PC-9 (cell line): ENCODE data around the gene SLC6A4. TPM values are rescaled to one million over a fixed set of nuclear protein-coding genes. Genes with fewer than 3 reads are reported as not detected.

Experiments used
- BruUV-seq: library from RNA; stranded (reverse); fragments of 400-500 nt; replicated peaks from 2 replicates; lab custom pipeline; 2021; lab: Mats Ljungman, UMichigan
- CTCF ChIA-PET: fragments of 300-600 bp; sonication (Branson Sonifier 250); formaldehyde crosslinking; loops from one replicate; lab custom pipeline; 2022; ENCODE audit warnings: antibody characterized with exemption; lab: Charles Lee
- POLR2A ChIA-PET: fragments of 300-600 bp; sonication (Branson Sonifier 250); formaldehyde crosslinking; loops from one replicate; lab custom pipeline; 2022; ENCODE audit warnings: antibody characterized with exemption; ENCODE audit not compliant: unreplicated experiment; lab: Charles Lee
- DNase-seq, 2 experiments: peaks; one replicate each; pipeline versions ENCODE4 v3.0.0 to v3.0.0-alpha.2; 2015 to 2022; ENCODE audit warnings: mixed read lengths in 1 of 2
- H2AFZ ChIP-seq: fragments of 200-600 bp; sonication (generic); 2 replicates; pipeline ENCODE4 v1.8.1; 2017; ENCODE audit warnings: antibody characterized with exemption
- H3F3A ChIP-seq: fragments of 200-600 bp; sonication (generic); 2 replicates; pipeline ENCODE4 v1.8.1; 2017; ENCODE audit warnings: antibody characterized with exemption, mild to moderate bottlenecking, low read depth; ENCODE audit not compliant: insufficient read depth
- H3K27ac ChIP-seq: fragments of 200-600 bp; sonication (generic); 2 replicates; pipeline ENCODE4 v1.6.1; 2016; ENCODE audit warnings: mixed run types
- H3K27me3 ChIP-seq: fragments of 200-600 bp; sonication (generic); 2 replicates; pipeline ENCODE4 v1.6.1; 2016; ENCODE audit warnings: low read depth, mixed run types; ENCODE audit not compliant: insufficient read depth
- H3K36me3 ChIP-seq: fragments of 200-600 bp; sonication (generic); 2 replicates; pipeline ENCODE4 v1.6.1; 2016; ENCODE audit warnings: low read depth, mixed run types
- H3K4me1 ChIP-seq: fragments of 200-600 bp; sonication (generic); replicated peaks from 2 replicates; pipeline ENCODE4 v1.6.1; 2016; ENCODE audit warnings: mixed run types; ENCODE audit not compliant: insufficient read depth
- H3K4me2 ChIP-seq: fragments of 200-600 bp; sonication (generic); 2 replicates; pipeline ENCODE4 v1.6.1; 2017; ENCODE audit warnings: mixed run types
- H3K4me3 ChIP-seq: fragments of 200-600 bp; sonication (generic); 2 replicates; pipeline ENCODE4 v1.6.1; 2016; ENCODE audit warnings: mixed run types
- H3K79me2 ChIP-seq: fragments of 200-600 bp; sonication (generic); 2 replicates; pipeline ENCODE4 v1.6.1; 2017; ENCODE audit warnings: low read depth, mixed run types
- H3K9me2 ChIP-seq: fragments of 200-600 bp; sonication (generic); 2 replicates; pipeline ENCODE4 v1.8.1; 2017; ENCODE audit warnings: mild to moderate bottlenecking; ENCODE audit not compliant: insufficient read depth
- H3K9me3 ChIP-seq: fragments of 200-600 bp; sonication (generic); 2 replicates; pipeline ENCODE4 v1.8.1; 2016; ENCODE audit warnings: low read depth; ENCODE audit not compliant: insufficient read depth
- H4K20me1 ChIP-seq: fragments of 200-600 bp; sonication (generic); 2 replicates; pipeline ENCODE4 v1.8.1; 2017; ENCODE audit not compliant: insufficient read depth
- CTCF ChIP-seq: fragments of 200-600 bp; sonication (generic); conservative IDR thresholded peaks from 2 replicates; pipeline ENCODE4 v1.6.1; 2017; ENCODE audit warnings: mixed run types, antibody characterized with exemption, mild to moderate bottlenecking, moderate library complexity
- EZH2 ChIP-seq: fragments of 200-600 bp; sonication (generic); IDR thresholded peaks from 2 replicates; pipeline ENCODE4 v1.8.0; 2017; ENCODE audit warnings: antibody characterized with exemption, low read depth
- intact Hi-C: fragments of 100-400 bp; cut with micrococcal nuclease; formaldehyde crosslinking; loops from one replicate; pipeline ENCODE4 v1.10.0; 2022; ENCODE audit not compliant: unreplicated experiment
- total RNA-seq: library from RNA; stranded (reverse); gene quantifications from 2 replicates; pipeline ENCODE4 v1.2.3, GENCODE V29; 2021

The SLC6A4 gene
- total RNA-seq, 1 experiment from 2014 or later = not detected

- POLR2A ChIA-PET = no interaction called here
These were observed 16.7 kb downstream of the SLC6A4 start for GRCh38 chr17:30218799-30219198.

GRCh38 chr17:30217746-30218245 is 17.7 kb downstream of the SLC6A4 start:
- CTCF ChIA-PET = interaction anchor here (0.6 kb wide), 1 partner anchor 91 kb away, joined by 3 read pairs; no protein-coding TSS in a partner anchor
- TF ChIP-seq CTCF (no peak), EZH2 (no peak)
- no peak for DNase-seq
- Histone ChIP-seq H3K27ac (no peak overlapping the region), H3K4me2 (no peak overlapping the region), H3K9me2 (no peaks in the 10 kb centered on the region), H3K79me2 (no peaks in the 10 kb centered on the region), H3F3A (no peaks in the 10 kb centered on the region), H3K4me1 (no peaks in the 10 kb centered on the region), H2AFZ (no peak overlapping the region), H4K20me1 (no peaks in the 10 kb centered on the region), H3K36me3 (no peaks in the 10 kb centered on the region), H3K4me3 (no peak overlapping the region), H3K9me3 (no peaks in the 10 kb centered on the region), H3K27me3 (no peaks in the 10 kb centered on the region)
- no TSS peak for BruUV-seq
- POLR2A ChIA-PET = no interaction called here
- intact Hi-C loops = no loop called here

More at GRCh38 chr17:30218799-30219198, 16.7 kb downstream of the SLC6A4 start:
- no TSS peak for BruUV-seq
- DNase-seq = no peak
- H3F3A ChIP-seq = peaks cover 5% of the 10 kb centered on the region; the same call in 1 of the 2 replicates
- H3K4me2 ChIP-seq = no peak overlapping the region
- intact Hi-C loops = no loop called here
- H3K4me1 ChIP-seq = peaks cover 3% of the 10 kb centered on the region
- TF ChIP-seq CTCF (no peak), EZH2 (no peak)
- no peak overlapping the region for H3K4me3 ChIP-seq
- CTCF ChIA-PET = no interaction called here
- H3K79me2 ChIP-seq = no peaks in the 10 kb centered on the region
- H3K9me3 ChIP-seq = no peaks in the 10 kb centered on the region
- no peaks in the 10 kb centered on the region for H3K27me3 ChIP-seq
- H3K9me2 ChIP-seq = no peaks in the 10 kb centered on the region
- no peaks in the 10 kb centered on the region for H4K20me1 ChIP-seq
- no peaks in the 10 kb centered on the region for H3K36me3 ChIP-seq
- H2AFZ ChIP-seq = no peak overlapping the region
- H3K27ac ChIP-seq = no peak overlapping the region

- Histone ChIP-seq H3K9me3 (no peaks in the 10 kb centered on the region), H3K79me2 (no peaks in the 10 kb centered on the region), H2AFZ (no peak overlapping the region), H3K4me1 (no peaks in the 10 kb centered on the region), H3K27me3 (no peaks in the 10 kb centered on the region), H3K9me2 (no peaks in the 10 kb centered on the region), H3K4me3 (no peak overlapping the region), H3K4me2 (no peak overlapping the region), H4K20me1 (no peaks in the 10 kb centered on the region), H3F3A (no peaks in the 10 kb centered on the region), H3K27ac (no peak overlapping the region), H3K36me3 (no peaks in the 10 kb centered on the region)
- ChIA-PET CTCF (no interaction called here), POLR2A (no interaction called here)
- no peak for DNase-seq
- TF ChIP-seq CTCF = no peak
- TF ChIP-seq EZH2 = no peak
- intact Hi-C loops = no loop called here
- BruUV-seq = no TSS peak
These were observed 18.4 kb downstream of the SLC6A4 start for GRCh38 chr17:30217054-30217453.
